Muscle of arm (tissue), 12 donors: ENCODE measurements around the gene MOSPD2. TPM values are rescaled to one million over a fixed set of nuclear protein-coding genes. Genes with fewer than 3 reads are reported as not detected.

ENCODE experiments used
- DNase-seq: peaks from one replicate; pipeline ENCODE4 v3.0.0-alpha.2; 2013
- polyA plus RNA-seq, 12 donors: library from polyadenylated mRNA; unstranded; fragments of 120-200 nt; gene quantifications; one replicate each; pipeline ENCODE4 v1.2.1, GENCODE V29; 2013; ENCODE audit not compliant: insufficient read length in 12 of 12

Gene MOSPD2
- polyA plus RNA-seq, 12 donors, result 7.2 to 26.9 (median 10.6) TPM; not detected in 1

GRCh38 chrX:14964500-14964899 is 91.3 kb downstream of the MOSPD2 start:
- DNase-seq, result no peak

Other genes starting within 250 kb of the MOSPD2 start
- 1 to 10 TPM in 10 of 12 donors, not detected in 2; 1.1 to 3.7 (median 2.3) TPM for gene FANCB, start 352 bp upstream of the MOSPD2 start, polyA plus RNA-seq